Stomach smooth muscle (tissue), 2 donors: Measurements from ENCODE around the gene EXOSC3.

Experiments
- H3K27ac ChIP-seq: one replicate; pipeline ENCODE4 v1.7.0; 2013; ENCODE audit warnings: mild to moderate bottlenecking, low read length, inconsistent platforms
- H3K27me3 ChIP-seq, 2 donors: one replicate each; pipeline ENCODE4 v1.7.0; 2013; ENCODE audit warnings: low read length in 2 of 2; ENCODE audit not compliant: insufficient read depth in 2 of 2, control insufficient read depth in 1 of 2
- H3K36me3 ChIP-seq, 2 donors: one replicate each; pipeline ENCODE4 v1.7.0; 2013; ENCODE audit warnings: low read length in 2 of 2; ENCODE audit not compliant: control insufficient read depth in 2 of 2, insufficient read depth in 2 of 2
- H3K4me1 ChIP-seq: one replicate; pipeline ENCODE4 v1.7.0; 2013; ENCODE audit warnings: low read length; ENCODE audit not compliant: control insufficient read depth, insufficient read depth
- H3K4me3 ChIP-seq, 2 donors: one replicate each; pipeline ENCODE4 v1.7.0; 2013; ENCODE audit warnings: low read length in 2 of 2
- H3K9ac ChIP-seq, 2 donors: one replicate each; pipeline ENCODE4 v1.7.0; 2013; ENCODE audit warnings: low read length in 2 of 2, mild to moderate bottlenecking in 1 of 2
- H3K9me3 ChIP-seq, 2 donors: one replicate each; pipeline ENCODE4 v1.7.0; 2013; ENCODE audit warnings: low read length in 2 of 2; ENCODE audit not compliant: control insufficient read depth in 2 of 2
- donor health status: healthy.
- donor health status: Pancreatic carcinoma.

Gene EXOSC3

DNA sequence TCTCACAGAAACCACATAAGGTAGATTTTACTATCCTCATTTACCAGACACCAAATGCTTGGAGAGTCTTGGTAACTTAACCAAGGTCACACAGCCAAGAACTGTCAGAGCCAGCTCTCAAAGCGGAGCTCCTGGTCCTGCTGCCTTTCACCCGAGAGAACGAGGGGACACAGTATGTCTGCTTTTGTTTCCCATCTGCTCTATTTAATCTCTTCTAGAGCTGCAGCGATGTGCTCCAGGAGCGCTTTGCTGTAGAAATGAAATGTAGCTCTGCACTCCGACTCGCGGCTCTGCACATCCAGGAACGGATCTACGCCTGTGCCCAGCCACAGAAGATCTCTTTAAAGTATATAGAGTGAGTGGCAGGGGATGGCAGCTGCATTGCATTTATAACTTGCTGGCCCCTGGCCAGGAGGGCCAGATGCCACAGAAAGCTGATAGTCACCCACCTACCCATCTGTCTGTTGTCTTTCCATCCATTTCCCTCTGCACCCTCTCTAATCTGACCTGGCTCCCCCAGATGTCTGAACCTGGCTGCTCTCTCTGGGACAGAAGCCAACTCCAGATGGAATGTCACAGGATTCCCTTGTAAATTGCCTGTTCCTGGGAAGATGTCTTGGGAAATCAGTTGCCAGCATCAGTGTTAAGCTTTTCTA is 52.6 kb downstream of the EXOSC3 start:
- Histone ChIP-seq H3K27ac (no peak overlapping the region), H3K36me3 (no peaks in the 10 kb centered on the region)

DNA sequence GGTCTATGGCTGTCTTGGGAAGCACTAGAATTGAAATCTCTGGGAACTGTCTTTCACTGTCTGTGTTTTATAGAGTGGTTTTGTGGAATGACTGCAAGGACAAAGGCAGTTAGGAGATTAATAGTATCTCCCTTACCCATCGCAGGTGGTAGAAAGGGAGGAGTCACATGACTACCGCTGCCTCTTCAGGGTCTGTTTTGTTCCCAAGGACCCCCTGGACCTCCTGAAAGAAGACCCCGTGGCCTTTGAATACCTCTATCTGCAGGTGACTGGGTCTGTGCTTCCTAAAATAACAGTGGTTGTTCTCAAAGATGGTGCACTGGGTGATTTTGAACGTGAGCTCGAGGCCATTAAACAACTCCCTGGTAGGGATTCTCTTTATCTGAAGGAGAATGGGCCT is 54.0 kb downstream of the EXOSC3 start:
- Histone ChIP-seq H3K27me3 (peaks cover 0 to 13% of the 10 kb centered on the region in 2 donors), H3K4me1 (no peaks in the 10 kb centered on the region), H3K9ac (no peak overlapping the region), H3K9me3 (no peaks in the 10 kb centered on the region), H3K4me3 (no peak overlapping the region), H3K27ac (no peak overlapping the region), H3K36me3 (no peaks in the 10 kb centered on the region)

More for the DNA sequence above, 52.6 kb downstream of the EXOSC3 start:
- H3K4me3 ChIP-seq: no peak overlapping the region
- no peaks in the 10 kb centered on the region for H3K4me1 ChIP-seq
- H3K9me3 ChIP-seq: no peaks in the 10 kb centered on the region
- H3K9ac ChIP-seq: no peak overlapping the region
- peaks cover 0 to 11% of the 10 kb centered on the region in 2 donors for H3K27me3 ChIP-seq

DNA sequence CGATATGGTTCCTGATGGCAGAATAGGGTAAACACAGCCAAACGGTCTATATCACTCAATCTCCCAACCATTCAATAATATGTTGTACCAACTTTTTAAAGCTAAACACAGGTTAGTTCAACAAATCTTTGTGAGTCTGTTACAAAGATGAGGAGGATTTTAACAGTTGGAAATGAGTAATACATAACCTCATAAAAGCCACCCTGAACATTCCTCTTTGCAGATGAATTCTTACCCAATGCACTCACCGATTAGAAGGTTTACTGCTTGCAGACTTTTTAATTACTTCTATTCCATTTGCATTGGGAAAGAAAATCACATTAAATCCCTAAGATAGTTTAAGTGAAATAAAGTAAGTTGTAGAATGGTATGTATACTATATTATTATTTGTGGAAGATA is 54.6 kb downstream of the EXOSC3 start:
- H3K9ac ChIP-seq: no peak overlapping the region
- no peak overlapping the region for H3K27ac ChIP-seq
- H3K9me3 ChIP-seq: peaks cover 0 to under 1% of the 10 kb centered on the region in 2 donors
- H3K36me3 ChIP-seq: no peaks in the 10 kb centered on the region
- H3K4me1 ChIP-seq: no peaks in the 10 kb centered on the region
- H3K4me3 ChIP-seq: no peak overlapping the region
- peaks cover 0 to 13% of the 10 kb centered on the region in 2 donors for H3K27me3 ChIP-seq
